Esophagus (tissue), 2 donors: ENCODE measurements around the gene TMEM44. TPM values are rescaled to one million over a fixed set of nuclear protein-coding genes. Genes with fewer than 3 reads are reported as not detected.

Source experiments
- H3K27ac ChIP-seq, 2 donors: one replicate each; pipeline ENCODE4 v1.5.1; 2013; ENCODE audit warnings: low read depth in 2 of 2, mild to moderate bottlenecking in 2 of 2, inconsistent platforms in 1 of 2, low read length in 1 of 2, moderate library complexity in 1 of 2
- H3K27me3 ChIP-seq, 2 donors: one replicate each; pipeline ENCODE4 v1.6.1; 2013; ENCODE audit warnings: low read length in 2 of 2, control low read depth in 1 of 2, mild to moderate bottlenecking in 1 of 2; ENCODE audit not compliant: insufficient read depth in 2 of 2, control insufficient read depth in 1 of 2
- H3K36me3 ChIP-seq, 2 donors: one replicate each; pipeline ENCODE4 v1.6.1; 2013; ENCODE audit warnings: low read length in 1 of 2; ENCODE audit not compliant: control insufficient read depth in 2 of 2, insufficient read depth in 2 of 2
- H3K4me1 ChIP-seq, 2 donors: one replicate each; pipeline ENCODE4 v1.6.1; 2013; ENCODE audit warnings: low read length in 1 of 2; ENCODE audit not compliant: control insufficient read depth in 2 of 2, insufficient read depth in 2 of 2
- H3K4me3 ChIP-seq, 2 donors: one replicate each; pipeline ENCODE4 v1.5.1; 2013; ENCODE audit warnings: low read length in 2 of 2, mild to moderate bottlenecking in 2 of 2, low read depth in 1 of 2, moderate library complexity in 1 of 2
- H3K9me3 ChIP-seq, 2 donors: one replicate each; pipeline ENCODE4 v1.6.1; 2013; ENCODE audit warnings: mild to moderate bottlenecking in 2 of 2, low read depth in 1 of 2, low read length in 1 of 2, moderate library complexity in 1 of 2; ENCODE audit not compliant: control insufficient read depth in 2 of 2, insufficient read depth in 1 of 2
- WGBS, 2 donors: extraction: QIAGEN DNeasy Blood & Tissue Kit; methylation state at CpG; one replicate each; pipeline ENCODE4 v1.1.7; 2013; 5-methylcytosine and 5-hydroxymethylcytosine counted together
- polyA plus RNA-seq, 2 donors: library from polyadenylated mRNA; stranded (reverse); fragments of 200-250 nt; gene quantifications; one replicate each; pipeline ENCODE4 v1.2.3, GENCODE V29; 2013
- donor health status: healthy with polysubstance abuse.
- donor health status: Bipolar disorder and iron deficiency.

The TMEM44 gene
- polyA plus RNA-seq, 2 donors, result 7.3 TPM

- Histone ChIP-seq H3K36me3 (no peaks in the 10 kb centered on the region), H3K4me3 (no peak overlapping the region), H3K27ac (peak overlapping the region in 1 of 2 donors; percentile 11), H3K9me3 (no peaks in the 10 kb centered on the region), H3K27me3 (no peaks in the 10 kb centered on the region), H3K4me1 (peaks cover 0 to 2% of the 10 kb centered on the region in 2 donors)
- WGBS, 2 donors, result 53 to 71% methylated on average over 8 of the region's 8 CpGs
Measured at GRCh38 chr3:194537732-194538247, 95.4 kb downstream of the TMEM44 start.

Other genes with a start within 250 kb of the TMEM44 start
- gene GP5, start 234.2 kb downstream of the TMEM44 start, polyA plus RNA-seq, result under 1 TPM in 1 of 2 donors, not detected in 1; 0.01 TPM
- 10 to 100 TPM in 1 of 2 donors, 1 to 10 TPM in 1; 9.6 to 12.2 TPM for gene ATP13A3, start 146.4 kb downstream of the TMEM44 start, polyA plus RNA-seq
- gene LSG1, start 38.8 kb upstream of the TMEM44 start, polyA plus RNA-seq, result 10 to 100 TPM; 14.1 to 26.5 TPM
- 10 to 100 TPM in 1 of 2 donors, 1 to 10 TPM in 1; 9.0 to 15.5 TPM for gene FAM43A, start 52.5 kb upstream of the TMEM44 start, polyA plus RNA-seq